Astrocyte (in vitro differentiated cells and primary cell): Measurements from ENCODE around the gene EGFR.

ENCODE experiments used
- CTCF ChIP-seq: IDR thresholded peaks from 2 replicates; pipeline ENCODE4 v1.5.1; 2011; ENCODE audit warnings: low read depth, mild to moderate bottlenecking, inconsistent platforms, low read length, moderate library complexity; ENCODE audit not compliant: insufficient read depth
- EZH2 ChIP-seq: IDR thresholded peaks from 2 replicates; pipeline ENCODE4 v1.6.1; 2012; ENCODE audit warnings: mild to moderate bottlenecking, low read length, inconsistent platforms; ENCODE audit not compliant: insufficient read depth

- no peak for TF ChIP-seq CTCF
- TF ChIP-seq EZH2: no peak
Measured at GRCh38 chr7:55121249-55121648, 102.4 kb downstream of the EGFR start.
